NCI-H1694 treated with DMSO at 0.1 percent for 48 hours (cell line): ENCODE data around the gene DIS3L2.
A peak's percentile ranks its signal among the peaks of the same experiment; 100 is the strongest.
"Not testable (repeated sequence)": the region's sequence is repeated elsewhere in the genome, so short reads cannot be mapped to it uniquely, and the experiment has no call there.

Experiments used
- DNase-seq: peaks from one replicate; lab custom pipeline; 2025; lab: John Stamatoyannopoulos, UW

The DIS3L2 gene

DNA sequence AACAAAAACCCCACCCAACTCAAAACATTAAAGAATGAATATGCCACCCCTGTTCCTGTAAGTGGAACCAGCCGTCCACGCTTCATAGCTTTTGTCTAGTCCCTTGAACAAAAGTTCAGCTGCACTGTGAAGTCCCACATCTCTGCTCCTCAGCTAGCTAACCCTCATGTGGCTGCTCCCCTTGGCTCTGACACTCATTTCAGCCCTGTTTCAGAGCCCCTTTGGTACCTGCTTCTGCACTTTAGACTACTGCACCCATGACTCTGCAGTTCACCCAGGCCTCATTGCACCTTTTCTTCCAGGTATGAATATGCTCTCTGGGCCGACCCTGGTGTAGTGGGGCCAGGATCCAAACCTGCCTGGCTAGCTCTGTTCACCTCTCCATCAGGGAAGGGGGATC is 155.3 kb downstream of the DIS3L2 start:
- no peak for DNase-seq

DNA sequence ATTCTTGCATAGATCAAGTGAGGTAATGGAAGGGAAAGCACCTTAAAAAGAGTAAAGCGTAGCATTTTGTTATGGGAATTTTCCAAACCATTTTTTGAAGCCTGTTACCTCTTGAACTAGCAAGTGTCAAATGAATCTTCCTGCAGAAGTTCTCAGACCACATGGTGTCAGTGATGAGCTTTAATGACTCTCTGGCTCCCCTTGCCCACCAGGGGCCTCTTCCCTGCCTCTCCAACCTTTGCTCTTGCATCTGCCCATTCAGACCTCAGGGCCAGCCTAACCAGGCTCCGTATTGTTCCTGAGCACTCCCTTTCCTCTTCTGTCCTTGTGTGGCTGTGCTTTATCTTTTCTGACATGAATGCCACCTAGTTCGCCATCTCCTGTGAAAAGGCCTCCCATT is 155.9 kb downstream of the DIS3L2 start:
- DNase-seq, result no peak

DNA sequence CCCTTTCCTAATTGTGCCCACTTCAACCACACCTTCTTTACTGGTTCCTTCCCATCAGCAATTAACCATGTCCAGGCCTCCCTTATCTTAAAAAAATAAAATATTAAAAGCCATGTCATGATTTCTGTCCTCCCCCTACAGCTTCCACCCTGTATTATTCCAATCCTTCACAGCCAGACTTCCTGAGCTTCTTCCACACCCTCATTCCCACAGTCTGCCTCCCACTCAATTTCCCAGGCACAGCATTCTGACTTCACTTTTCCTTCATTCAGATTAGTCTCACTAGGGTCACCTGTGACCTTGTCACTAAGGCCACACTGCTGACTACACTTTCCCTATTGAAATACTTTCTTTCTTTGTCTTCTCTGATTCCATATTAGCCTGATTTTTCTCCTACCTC is 159.4 kb downstream of the DIS3L2 start:
- DNase-seq, result no peak

DNA sequence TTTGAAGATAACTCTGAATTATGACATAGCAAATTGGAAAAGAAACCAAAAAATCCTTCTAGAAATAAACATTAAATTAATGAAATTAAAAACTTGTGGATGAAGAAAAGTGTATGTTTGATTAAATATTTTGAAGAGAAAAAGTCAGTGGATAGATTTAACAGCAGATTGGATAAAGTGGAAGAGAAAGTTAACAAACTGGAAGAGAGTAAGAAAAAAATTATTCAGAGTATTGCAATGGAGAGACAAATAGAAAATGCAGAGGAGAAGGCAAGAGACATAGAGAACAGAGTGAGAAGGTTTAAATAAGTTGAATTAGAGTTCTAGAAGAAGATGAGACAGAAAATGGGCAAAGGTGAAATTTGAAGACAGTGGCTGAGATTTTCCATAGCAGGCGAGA is 162.8 kb downstream of the DIS3L2 start:
- no peak for DNase-seq

DNA sequence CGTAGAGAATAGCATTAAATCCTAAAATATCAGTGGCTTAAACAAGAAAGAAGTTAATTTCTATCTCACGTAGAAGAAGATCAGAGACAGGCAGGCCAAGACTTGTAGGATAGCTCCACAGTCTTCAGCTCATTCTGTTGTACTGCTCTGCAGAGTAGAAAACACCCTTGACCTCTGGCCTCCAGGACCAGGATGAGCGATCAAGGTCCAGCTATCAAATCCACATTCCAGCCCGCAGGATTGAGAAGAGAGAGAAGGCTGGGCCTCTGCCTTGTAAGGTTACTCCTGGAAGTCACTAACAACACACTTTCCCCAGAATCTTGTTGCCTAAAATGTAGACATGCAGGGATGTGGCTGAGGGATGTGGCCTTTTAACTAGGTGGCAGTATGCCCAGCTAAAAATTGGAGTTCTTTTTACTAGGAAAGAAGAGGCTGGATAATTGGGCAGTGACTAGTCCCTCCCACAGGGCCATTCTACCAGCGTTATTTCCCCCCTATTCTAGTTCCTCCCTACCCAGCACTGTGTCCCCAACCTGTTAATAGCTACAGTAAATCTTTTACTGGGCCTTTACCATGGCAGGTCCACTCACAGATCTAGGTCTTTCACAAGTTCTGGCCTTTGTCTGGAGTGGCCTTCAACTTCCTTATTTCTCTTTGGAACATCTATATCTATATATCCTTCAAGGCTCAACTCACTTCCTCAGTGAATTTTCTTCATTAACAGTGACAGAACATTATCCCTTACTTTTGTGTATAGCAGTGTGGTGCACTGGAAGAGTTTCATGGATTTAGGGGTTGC is 165.0 kb downstream of the DIS3L2 start:
- DNase-seq, result no peak

DNA sequence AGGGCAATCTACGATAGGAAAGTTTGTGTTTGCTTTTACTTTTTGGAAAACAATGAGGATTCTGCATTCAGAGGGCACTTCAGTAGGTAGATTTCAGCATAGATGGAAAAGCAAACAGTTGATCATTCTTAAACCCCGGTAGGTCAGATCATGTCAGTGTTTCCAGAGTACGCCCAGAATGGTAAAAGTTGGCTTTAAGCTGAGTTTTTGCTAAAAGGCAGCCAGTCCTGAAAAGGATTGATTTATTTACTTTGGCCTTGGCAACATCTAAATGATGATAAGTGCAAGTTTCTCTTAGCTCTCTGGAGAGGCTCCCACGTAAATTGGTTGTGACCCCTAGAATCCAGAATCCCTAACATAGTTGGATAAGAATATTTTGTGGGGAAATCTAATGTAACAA is 168.0 kb downstream of the DIS3L2 start:
- no peak for DNase-seq

DNA sequence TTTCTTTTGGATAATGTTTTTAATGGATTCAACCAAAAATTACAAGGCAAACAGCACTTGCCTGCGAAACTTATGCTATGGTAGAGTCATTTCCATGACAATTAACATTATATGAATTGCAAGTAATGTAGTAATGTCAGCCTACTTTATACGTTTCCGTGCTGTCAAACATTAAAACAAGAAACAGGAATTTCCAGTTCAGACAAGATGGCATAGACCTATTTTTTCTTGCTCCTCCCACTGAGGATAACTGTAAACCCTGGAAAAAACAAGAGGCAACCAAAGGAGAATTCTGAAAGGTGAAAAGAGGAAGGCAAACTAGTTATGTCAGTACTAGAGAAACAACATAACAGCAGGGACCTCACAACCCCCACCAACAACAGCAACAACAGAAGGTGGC is 170.7 kb downstream of the DIS3L2 start:
- DNase-seq, result no peak

DNA sequence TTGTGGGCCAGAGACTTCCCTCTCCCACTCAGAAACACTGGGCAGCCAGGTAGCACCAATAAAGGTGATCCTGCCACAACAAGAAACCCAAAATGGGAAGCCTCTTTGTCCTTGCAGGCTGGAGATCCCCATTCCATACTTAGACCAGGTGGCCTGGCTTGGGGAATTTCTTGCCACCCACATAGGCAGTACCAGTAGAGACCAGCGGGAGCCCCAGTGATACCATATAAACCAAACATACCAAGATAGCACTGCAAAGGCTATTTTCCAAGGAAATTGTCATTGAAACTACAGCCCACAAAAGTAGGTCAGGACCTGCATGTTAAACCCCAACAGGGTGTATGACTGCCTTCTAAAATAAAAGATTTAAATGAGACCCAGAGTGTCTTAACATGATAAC is 171.6 kb downstream of the DIS3L2 start:
- DNase-seq, result no peak

DNA sequence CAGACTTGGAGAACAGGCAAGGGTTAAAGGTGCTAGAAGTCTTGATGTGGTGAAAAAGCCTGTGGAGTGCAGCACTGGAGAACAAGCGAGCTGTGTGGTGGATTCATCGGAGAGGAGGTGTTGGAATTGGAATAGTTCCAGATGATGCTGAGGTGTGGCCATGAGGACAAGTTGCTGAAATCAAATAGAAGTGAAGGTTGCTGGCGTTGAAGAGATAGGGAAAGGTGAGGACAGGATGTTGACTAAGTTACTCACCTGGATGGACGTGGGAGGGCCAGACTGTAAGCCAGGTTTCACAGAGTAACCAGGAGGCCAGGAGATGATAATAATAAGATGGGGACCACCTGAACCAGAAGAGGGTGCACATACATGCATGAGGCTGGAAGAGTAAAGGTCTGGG is 173.4 kb downstream of the DIS3L2 start:
- no peak for DNase-seq

DNA sequence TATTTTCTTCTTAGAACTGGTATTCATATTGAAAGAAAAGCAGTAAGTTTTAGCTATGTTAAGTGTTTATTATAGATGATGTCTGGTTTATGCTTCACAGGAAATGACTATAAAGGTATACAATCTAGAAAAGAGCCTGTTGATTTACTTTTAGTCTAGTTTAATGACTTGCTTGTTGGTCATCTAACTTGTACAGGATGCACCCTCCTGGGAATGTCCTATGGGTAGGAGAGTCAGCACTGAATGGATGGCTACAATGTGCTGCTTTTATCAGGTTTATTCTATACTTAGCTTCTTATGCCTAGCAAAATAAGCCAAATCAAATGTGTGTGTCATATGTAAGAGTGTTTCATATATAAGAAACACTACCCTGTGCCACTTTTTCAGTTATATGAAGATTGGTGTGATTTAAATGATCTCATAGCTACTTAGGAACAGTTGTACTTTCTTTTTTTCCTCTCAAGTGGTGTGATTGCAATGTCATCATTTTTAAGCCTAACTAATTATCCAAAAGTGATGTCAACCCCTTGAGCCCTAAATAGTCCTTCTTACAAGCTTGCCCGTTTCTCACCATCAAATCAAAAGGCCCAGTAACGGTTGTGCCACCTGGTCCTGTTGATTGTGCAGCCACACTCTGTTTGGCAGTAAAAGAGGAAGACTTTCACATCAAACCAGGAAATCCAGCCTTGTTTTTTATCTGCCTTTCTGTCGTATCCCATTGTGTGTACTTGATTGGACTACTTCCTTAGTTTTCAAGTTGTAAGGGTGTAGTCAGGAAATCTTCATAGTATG is 176.0 kb downstream of the DIS3L2 start:
- DNase-seq, result no peak

DNA sequence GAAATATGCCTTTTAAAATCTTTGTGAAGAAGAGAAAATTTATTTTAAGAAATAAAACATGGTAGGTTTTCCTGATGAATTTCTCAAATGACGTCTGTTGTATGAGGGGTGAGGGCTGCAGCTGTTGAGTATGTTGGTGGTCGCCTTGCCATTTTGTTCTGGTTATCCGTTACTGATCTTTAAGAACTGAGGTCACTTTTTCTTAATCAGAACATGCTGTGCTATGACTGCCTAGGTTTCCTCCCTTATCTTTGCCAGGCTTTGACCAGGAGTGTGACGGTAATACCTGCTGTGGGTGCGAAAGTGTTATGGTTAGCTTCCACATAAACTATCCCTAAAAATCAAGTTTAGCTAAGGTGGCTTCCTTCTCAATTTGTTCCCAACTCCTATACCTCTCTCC is 176.9 kb downstream of the DIS3L2 start:
- DNase-seq, result no peak

DNA sequence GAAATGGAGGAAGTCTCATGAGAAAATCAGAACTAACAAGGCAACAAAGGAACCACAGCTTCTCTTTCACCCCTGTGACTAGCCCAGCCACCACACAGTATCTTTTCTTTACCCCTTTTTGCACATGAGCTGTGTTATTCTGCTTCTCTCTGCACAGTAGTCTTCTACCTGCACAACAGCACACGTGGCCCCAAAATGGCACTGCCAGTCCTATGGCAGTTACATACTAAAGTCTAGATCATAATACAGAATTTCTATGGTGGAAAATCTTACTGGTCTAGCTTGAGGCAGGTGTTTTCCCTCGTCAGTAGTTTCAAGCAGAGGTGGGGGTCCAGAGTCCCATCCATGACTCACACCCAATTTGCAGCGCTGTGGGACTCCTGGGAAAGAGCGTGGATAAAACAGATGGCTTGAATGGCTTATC is 177.7 kb downstream of the DIS3L2 start:
- no peak for DNase-seq

DNA sequence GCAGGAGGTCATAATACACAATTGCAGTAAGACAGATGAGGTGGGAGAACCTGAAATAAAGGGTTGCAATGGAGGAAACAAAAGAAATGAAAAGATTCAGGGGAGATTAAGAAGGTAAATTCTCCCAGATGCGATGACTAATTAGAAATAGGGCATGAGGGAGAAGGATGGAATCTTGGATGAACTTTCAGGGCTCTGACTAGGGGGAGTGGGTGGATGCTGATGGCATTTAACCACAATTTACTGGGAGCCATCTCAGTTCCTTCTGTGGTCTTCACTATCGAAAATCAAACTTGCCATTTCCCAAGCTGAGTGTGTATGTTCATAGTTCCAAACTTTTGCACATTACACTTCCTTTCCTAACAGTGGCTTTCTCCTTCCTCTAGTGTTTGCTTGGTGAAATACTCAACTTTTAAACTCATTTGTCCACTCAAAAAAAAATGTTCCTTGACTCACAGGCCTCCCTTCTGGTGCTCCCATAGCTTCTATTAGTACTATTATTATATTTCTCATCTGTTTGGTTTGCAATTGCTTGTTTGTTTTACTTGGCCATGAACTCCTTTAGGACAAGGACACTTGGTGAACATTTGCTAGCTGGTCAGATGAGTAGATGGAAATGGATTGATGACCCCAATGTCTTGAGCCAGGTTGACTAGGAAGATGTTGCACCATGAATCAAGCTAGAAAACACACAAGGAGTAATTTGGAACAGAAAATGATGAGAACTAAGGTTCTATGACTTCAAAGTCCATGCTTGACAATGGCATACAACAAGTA is 178.5 kb downstream of the DIS3L2 start:
- DNase-seq, result no peak

DNA sequence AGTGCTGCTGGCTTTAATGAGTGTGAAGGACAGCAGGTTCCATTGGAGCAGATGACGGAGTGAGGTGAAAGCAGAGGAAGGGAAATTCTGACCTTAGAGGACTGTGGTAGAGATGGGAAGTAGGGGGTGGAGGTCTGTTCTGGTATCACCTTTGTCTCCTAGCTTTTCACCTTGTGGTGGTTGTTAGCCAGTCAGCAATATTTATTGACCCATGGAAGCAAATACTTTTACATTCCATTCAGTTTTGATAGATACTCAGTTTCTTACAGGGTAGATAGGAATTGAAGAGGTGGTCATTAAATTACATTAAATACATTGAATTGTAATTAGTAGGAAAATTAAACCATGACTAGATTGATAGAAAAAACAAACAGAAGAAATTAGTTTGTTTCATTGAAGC is 180.1 kb downstream of the DIS3L2 start:
- no peak for DNase-seq

DNA sequence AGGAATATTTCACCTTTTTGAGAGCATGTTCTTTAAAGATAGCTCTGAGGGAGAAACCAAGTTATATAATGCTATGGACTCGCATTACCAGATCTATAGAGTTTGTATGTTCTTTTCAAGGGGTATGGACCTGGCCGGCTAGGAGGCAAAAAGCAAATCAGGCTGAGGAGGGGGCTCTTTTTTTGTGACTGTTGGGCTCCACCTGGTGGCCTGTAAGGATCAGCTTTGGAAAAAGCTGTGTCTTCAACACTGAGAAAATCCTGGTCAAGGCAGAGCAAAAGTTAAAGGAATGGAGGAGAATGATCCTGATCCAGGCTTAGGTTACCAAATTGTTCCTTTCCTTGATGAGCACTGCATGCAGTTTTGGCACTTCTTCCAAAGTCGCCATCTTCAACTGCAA is 180.5 kb downstream of the DIS3L2 start:
- peak; percentile 27 for DNase-seq

DNA sequence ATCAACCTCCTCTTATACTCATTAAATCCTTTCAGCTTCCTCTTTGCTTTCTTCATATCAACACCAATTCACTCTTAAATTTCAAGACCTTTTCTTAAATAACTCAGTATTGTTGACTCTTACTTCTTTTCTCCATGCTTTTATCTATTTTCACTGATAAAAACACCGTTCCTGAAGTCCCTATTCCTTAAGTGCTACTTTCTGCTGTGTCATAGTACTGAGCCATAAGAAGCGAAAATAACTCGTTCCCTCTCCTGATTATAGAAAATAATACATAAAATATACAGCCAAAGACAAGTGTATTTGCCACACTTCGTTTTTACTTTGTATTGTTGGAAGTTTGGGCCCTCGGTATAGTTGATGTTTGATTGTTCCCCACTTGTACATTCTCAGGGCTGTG is 181.0 kb downstream of the DIS3L2 start:
- no peak for DNase-seq

DNA sequence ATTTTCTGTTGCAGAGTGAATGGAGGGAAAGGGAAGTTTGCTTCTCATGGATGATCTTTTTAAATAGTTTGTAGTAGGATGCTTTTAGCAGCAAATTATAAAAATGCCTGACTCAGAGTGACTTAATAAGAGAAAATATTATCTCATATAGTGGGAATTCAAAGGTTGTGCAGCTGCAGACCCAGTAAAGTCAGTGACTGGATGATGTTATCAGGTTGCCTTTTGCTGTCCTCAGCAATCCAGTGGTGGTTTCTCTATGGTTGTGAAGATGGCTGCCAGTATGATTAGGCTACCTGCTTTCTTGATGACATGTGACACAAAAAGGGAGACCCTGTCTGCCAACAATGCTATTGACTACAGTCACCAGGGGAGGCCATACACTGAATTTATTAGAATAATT is 184.8 kb downstream of the DIS3L2 start:
- no peak for DNase-seq

DNA sequence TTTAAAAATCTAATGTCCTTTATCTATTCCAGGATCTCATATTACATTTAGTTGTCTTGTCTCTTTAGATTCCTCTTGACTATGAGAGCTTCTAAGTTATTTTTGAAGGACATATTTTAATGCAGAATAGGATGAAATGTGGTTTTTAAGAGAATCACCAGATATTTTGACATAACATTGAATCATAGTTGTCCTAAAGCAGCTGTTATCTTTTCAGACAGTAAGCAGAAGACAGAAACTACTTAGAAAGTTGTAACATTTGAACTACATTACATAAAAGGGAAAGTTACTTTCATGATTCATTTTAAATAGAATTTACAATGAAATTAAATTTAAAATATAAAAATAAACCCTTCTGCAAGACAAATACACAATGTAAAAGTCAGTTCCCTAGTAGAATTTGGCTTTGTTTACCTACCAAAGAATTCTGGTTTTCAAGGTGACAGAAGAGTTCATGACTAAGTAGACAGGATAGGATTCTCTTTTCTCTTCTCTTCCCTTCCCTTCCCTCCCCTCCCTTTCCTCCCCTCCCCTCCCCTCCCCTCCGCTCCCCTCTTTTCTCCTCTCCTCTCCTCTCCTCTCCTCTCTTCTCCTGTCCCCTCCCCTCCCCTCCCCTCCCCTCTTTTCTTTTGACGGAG is 186.0 kb downstream of the DIS3L2 start:
- no peak for DNase-seq

DNA sequence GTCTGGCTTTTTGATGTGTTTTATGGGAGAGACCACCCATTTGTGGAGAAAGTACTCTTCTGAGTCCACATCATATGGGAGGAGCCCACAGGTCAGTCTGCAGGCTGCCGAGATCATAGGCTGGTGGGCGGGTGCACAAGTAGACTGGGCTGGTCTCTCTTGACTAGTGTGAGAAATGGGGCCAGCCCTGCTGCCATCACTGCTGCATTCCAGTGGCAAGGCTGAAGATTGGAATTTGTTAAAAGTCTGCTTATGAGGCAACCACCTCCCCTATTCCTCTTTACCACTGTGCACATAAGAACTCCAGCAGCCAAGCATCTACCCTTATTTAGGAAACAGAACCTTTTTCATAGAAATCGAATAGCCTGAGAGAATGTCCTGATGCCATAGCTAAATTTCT is 200.7 kb downstream of the DIS3L2 start:
- no peak for DNase-seq

DNA sequence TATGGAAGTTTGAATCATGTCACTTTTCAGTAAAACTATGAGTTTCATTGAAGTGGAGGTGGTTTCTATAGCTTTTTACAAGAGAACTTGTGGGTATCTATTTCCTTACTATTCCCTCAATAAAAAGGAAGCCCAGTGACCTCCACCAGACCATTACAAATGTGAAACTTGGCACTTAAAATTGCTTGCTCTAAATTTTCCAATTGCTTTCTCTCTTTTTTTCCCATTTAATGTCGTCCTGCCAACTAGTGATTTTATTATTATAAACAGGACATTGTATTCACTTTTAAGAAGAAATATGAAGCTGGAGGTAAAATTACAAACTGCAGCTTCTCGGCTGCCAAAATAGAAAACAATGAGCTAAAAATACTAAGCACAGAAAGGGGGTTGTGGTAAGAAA is 208.9 kb downstream of the DIS3L2 start:
- no peak for DNase-seq

DNA sequence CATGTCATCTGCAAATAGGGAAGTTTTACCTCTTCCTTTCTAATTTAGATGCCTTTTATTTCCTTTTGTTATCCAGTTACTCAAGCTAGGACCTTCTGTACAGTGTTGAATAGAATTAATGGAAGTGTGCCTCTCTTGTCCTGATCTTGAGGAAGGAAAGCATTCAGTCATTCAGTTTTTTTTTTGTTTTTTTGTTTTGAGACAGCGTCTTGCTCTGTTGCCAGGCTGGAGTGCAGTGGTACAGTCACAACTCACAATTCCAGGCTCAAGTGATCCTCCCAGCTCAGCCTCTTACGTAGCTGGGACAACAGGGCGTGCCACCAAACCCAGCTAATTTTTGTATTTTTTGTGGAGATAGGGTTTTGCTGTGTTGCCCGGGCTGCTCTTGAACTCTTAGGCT is 213.1 kb downstream of the DIS3L2 start:
- no peak for DNase-seq

DNA sequence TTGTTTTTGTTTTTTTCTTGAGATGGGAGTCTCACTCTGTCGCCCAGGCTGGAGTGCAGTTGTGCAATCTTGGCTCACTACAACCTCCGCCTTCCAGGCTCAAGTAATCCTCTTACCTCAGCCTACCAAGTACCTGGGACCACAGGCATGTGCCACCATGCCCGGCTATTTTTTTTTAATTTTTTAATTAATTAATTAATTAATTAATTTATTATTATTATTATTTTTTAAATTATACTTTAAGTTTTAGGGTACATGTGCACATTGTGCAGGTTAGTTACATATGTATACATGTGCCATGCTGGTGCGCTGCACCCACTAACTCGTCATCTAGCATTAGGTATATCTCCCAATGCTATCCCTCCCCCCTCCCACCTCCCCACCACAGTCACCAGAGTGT is 215.1 kb downstream of the DIS3L2 start:
- DNase-seq, result not testable (repeated sequence)
